ENCODE data around the gene MDN1.

MDN1 gene

DNA sequence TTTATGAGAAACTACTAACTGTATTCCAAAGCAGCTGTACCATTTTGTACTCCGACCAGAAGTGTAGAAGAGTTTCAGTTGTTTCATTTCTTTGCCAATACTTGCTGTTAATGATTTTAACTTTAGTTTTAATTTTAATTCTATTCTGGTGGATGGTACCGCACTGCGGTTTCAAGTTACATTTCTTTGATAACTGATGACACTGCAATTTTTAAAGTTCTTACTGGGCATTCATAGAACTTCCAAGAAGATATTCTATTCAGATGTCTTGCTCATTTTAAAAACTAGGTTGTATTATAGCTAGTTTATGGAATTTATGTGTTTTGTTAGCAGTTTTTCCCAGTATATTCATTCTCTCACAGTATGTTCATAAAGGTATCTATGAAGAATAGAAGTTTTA is 117.2 kb downstream of the MDN1 start:
- Histone ChIP-seq H3K79me2 (ENCODE audit: insufficient read depth, low read length) (no peaks in the 10 kb centered on the region), H3K36me3 (ENCODE audit: insufficient read depth, low read length) (peaks cover 89% of the 10 kb centered on the region), H3K27ac (ENCODE audit: low read length) (no peak overlapping the region), H3K4me1 (ENCODE audit: insufficient read depth, low read length) (no peaks in the 10 kb centered on the region), H2AFZ (ENCODE audit: low read depth, low read length) (no peak overlapping the region), H3K4me3 (ENCODE audit: low read depth in 1 of 2, low read length in 2 of 2) (no peak overlapping the region), H4K20me1 (ENCODE audit: insufficient read depth, low read length) (no peaks in the 10 kb centered on the region), H3K4me2 (ENCODE audit: insufficient read depth, low read length) (no peak overlapping the region), H3K27me3 (ENCODE audit: insufficient read depth, low read length, poor library complexity) (no peaks in the 10 kb centered on the region), H3K9me3 (ENCODE audit: insufficient read depth, low read length, severe bottlenecking) (no peaks in the 10 kb centered on the region), H3K9ac (ENCODE audit: low read depth, low read length) (no peak overlapping the region)
- TF ChIP-seq, protein P1, sequence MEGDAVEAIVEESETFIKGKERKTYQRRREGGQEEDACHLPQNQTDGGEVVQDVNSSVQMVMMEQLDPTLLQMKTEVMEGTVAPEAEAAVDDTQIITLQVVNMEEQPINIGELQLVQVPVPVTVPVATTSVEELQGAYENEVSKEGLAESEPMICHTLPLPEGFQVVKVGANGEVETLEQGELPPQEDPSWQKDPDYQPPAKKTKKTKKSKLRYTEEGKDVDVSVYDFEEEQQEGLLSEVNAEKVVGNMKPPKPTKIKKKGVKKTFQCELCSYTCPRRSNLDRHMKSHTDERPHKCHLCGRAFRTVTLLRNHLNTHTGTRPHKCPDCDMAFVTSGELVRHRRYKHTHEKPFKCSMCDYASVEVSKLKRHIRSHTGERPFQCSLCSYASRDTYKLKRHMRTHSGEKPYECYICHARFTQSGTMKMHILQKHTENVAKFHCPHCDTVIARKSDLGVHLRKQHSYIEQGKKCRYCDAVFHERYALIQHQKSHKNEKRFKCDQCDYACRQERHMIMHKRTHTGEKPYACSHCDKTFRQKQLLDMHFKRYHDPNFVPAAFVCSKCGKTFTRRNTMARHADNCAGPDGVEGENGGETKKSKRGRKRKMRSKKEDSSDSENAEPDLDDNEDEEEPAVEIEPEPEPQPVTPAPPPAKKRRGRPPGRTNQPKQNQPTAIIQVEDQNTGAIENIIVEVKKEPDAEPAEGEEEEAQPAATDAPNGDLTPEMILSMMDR (IDR thresholded peaks at IDR 0.05; ENCODE audit: borderline replicate concordance, extremely low read depth, low read length, poor library complexity, severe bottlenecking), result no peak
- no peak for TF ChIP-seq EZH2 (IDR thresholded peaks at IDR 0.05; ENCODE audit: borderline replicate concordance, low read depth, low read length, severe bottlenecking)
- no peak for ATAC-seq (ENCODE audit: insufficient read depth, low read depth)
- no peak for DNase-seq

DNA sequence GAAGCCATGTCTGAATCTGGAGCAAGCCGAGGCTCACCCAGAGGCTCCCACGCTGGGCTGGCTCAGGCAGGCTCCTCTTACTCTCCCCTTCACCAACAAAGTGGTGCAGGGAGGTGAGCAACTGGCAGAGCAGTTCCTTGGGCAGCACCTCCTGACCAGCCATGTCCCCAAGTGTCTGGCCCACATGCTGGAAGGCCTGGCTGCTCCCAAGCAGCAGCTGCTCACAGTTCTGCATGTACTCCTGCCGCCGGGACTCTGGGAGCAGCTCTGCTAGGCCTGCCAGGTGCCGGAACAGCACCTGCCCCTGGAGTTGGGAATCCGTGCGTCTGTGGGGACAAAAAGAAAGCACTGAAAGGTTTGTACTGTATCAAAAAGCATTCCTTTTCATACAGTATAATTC is 123.9 kb downstream of the MDN1 start:
- Histone ChIP-seq H3K79me2 (ENCODE audit: insufficient read depth, low read length) (no peaks in the 10 kb centered on the region), H3K4me2 (ENCODE audit: insufficient read depth, low read length) (no peak overlapping the region), H2AFZ (ENCODE audit: low read depth, low read length) (no peak overlapping the region), H3K4me1 (ENCODE audit: insufficient read depth, low read length) (no peaks in the 10 kb centered on the region), H4K20me1 (ENCODE audit: insufficient read depth, low read length) (no peaks in the 10 kb centered on the region; the same call in 1 of the 2 replicates), H3K9ac (ENCODE audit: low read depth, low read length) (no peak overlapping the region), H3K9me3 (ENCODE audit: insufficient read depth, low read length, severe bottlenecking) (no peaks in the 10 kb centered on the region), H3K27me3 (ENCODE audit: insufficient read depth, low read length, poor library complexity) (no peaks in the 10 kb centered on the region), H3K4me3 (ENCODE audit: low read depth in 1 of 2, low read length in 2 of 2) (no peak overlapping the region), H3K27ac (ENCODE audit: low read length) (no peak overlapping the region), H3K36me3 (ENCODE audit: insufficient read depth, low read length) (peaks cover 94% of the 10 kb centered on the region)
- ATAC-seq (ENCODE audit: insufficient read depth, low read depth), result no peak
- no peak for DNase-seq
- TF ChIP-seq, protein P1 (IDR thresholded peaks at IDR 0.05; ENCODE audit: borderline replicate concordance, extremely low read depth, low read length, poor library complexity, severe bottlenecking), result no peak
- TF ChIP-seq EZH2 (IDR thresholded peaks at IDR 0.05; ENCODE audit: borderline replicate concordance, low read depth, low read length, severe bottlenecking), result no peak

GRCh38 chr6:89694428-89694827 is 125.2 kb downstream of the MDN1 start:
- TF ChIP-seq EZH2 (IDR thresholded peaks at IDR 0.05; ENCODE audit: borderline replicate concordance, low read depth, low read length, severe bottlenecking), result no peak
- TF ChIP-seq, protein P1 (IDR thresholded peaks at IDR 0.05; ENCODE audit: borderline replicate concordance, extremely low read depth, low read length, poor library complexity, severe bottlenecking), result no peak
- Histone ChIP-seq H3K27me3 (ENCODE audit: insufficient read depth, low read length, poor library complexity) (no peaks in the 10 kb centered on the region), H4K20me1 (ENCODE audit: insufficient read depth, low read length) (no peaks in the 10 kb centered on the region; the same call in 1 of the 2 replicates), H3K79me2 (ENCODE audit: insufficient read depth, low read length) (no peaks in the 10 kb centered on the region), H3K9me3 (ENCODE audit: insufficient read depth, low read length, severe bottlenecking) (no peaks in the 10 kb centered on the region), H3K4me2 (ENCODE audit: insufficient read depth, low read length) (no peak overlapping the region), H3K36me3 (ENCODE audit: insufficient read depth, low read length) (peaks cover 93% of the 10 kb centered on the region), H3K4me3 (ENCODE audit: low read depth in 1 of 2, low read length in 2 of 2) (no peak overlapping the region), H3K27ac (ENCODE audit: low read length) (no peak overlapping the region), H2AFZ (ENCODE audit: low read depth, low read length) (no peak overlapping the region), H3K4me1 (ENCODE audit: insufficient read depth, low read length) (no peaks in the 10 kb centered on the region), H3K9ac (ENCODE audit: low read depth, low read length) (no peak overlapping the region)
- ATAC-seq (ENCODE audit: insufficient read depth, low read depth) (no peak), DNase-seq (no peak)

GRCh38 chr6:89693207-89693606 is 126.4 kb downstream of the MDN1 start:
- H3K9me3 ChIP-seq (ENCODE audit: insufficient read depth, low read length, severe bottlenecking), result no peaks in the 10 kb centered on the region
- DNase-seq (no peak), ATAC-seq (ENCODE audit: insufficient read depth, low read depth) (no peak)
- H3K4me2 ChIP-seq (ENCODE audit: insufficient read depth, low read length), result no peak overlapping the region
- no peak overlapping the region for H3K4me3 ChIP-seq (ENCODE audit: low read depth in 1 of 2, low read length in 2 of 2)
- no peak overlapping the region for H3K9ac ChIP-seq (ENCODE audit: low read depth, low read length)
- H3K27me3 ChIP-seq (ENCODE audit: insufficient read depth, low read length, poor library complexity), result no peaks in the 10 kb centered on the region
- no peaks in the 10 kb centered on the region for H3K79me2 ChIP-seq (ENCODE audit: insufficient read depth, low read length)
- peaks cover 94% of the 10 kb centered on the region for H3K36me3 ChIP-seq (ENCODE audit: insufficient read depth, low read length)
- no peak overlapping the region for H3K27ac ChIP-seq (ENCODE audit: low read length)
- no peak for TF ChIP-seq EZH2 (IDR thresholded peaks at IDR 0.05; ENCODE audit: borderline replicate concordance, low read depth, low read length, severe bottlenecking)
- TF ChIP-seq, protein P1 (IDR thresholded peaks at IDR 0.05; ENCODE audit: borderline replicate concordance, extremely low read depth, low read length, poor library complexity, severe bottlenecking), result no peak
- no peak overlapping the region for H2AFZ ChIP-seq (ENCODE audit: low read depth, low read length)
- no peaks in the 10 kb centered on the region; the same call in 1 of the 2 replicates for H4K20me1 ChIP-seq (ENCODE audit: insufficient read depth, low read length)
- H3K4me1 ChIP-seq (ENCODE audit: insufficient read depth, low read length), result no peaks in the 10 kb centered on the region

Measured in DND-41 (cell line).